HG02623 (cell line): ENCODE results near the gene CELF2.
A peak's percentile ranks its signal among the peaks of the same experiment; 100 is the strongest.

Source experiments
- ATAC-seq: cut with Tn5 transposase; IDR thresholded peaks from one replicate; pipeline ENCODE4 v1.9.1; 2021; ENCODE audit warnings: moderate library complexity; ENCODE audit not compliant: unreplicated experiment

CELF2 gene

GRCh38 chr10:11003679-11004078 lies 14.0 kb upstream of the CELF2 start:
- no peak for ATAC-seq

- ATAC-seq = no peak
Observed at GRCh38 chr10:11004144-11005077, 13.3 kb upstream of the CELF2 start.

- no peak for ATAC-seq
Observed at GRCh38 chr10:11005725-11006427, 11.8 kb upstream of the CELF2 start.

GRCh38 chr10:11006428-11006825 lies 11.2 kb upstream of the CELF2 start:
- ATAC-seq = no peak

- ATAC-seq = no peak
Observed at GRCh38 chr10:11007476-11008020, 10.1 kb upstream of the CELF2 start.

- no peak for ATAC-seq
Observed at GRCh38 chr10:11009471-11010308, 8.0 kb upstream of the CELF2 start.

GRCh38 chr10:11010582-11010981 lies 7.1 kb upstream of the CELF2 start:
- ATAC-seq = no peak

GRCh38 chr10:11011436-11011835 lies 6.2 kb upstream of the CELF2 start:
- no peak for ATAC-seq

GRCh38 chr10:11011984-11012383 lies 5.7 kb upstream of the CELF2 start:
- ATAC-seq = no peak

GRCh38 chr10:11012421-11013295 lies 5.0 kb upstream of the CELF2 start:
- ATAC-seq = no peak

- ATAC-seq = no peak
Observed at GRCh38 chr10:11013836-11014235, 3.8 kb upstream of the CELF2 start.

GRCh38 chr10:11014671-11015445 lies 2.8 kb upstream of the CELF2 start:
- no peak for ATAC-seq

GRCh38 chr10:11015446-11015934 lies 2.2 kb upstream of the CELF2 start:
- ATAC-seq = no peak

- ATAC-seq = peak; percentile 40
Observed at GRCh38 chr10:11017000-11017569, 587 bp upstream of the CELF2 start.

GRCh38 chr10:11018432-11018841 lies 765 bp downstream of the CELF2 start:
- no peak for ATAC-seq

GRCh38 chr10:11018855-11019631 lies 1.4 kb downstream of the CELF2 start:
- no peak for ATAC-seq

- ATAC-seq = no peak
Observed at GRCh38 chr10:11019724-11020547, 2.3 kb downstream of the CELF2 start.
